ENCODE measurements around the gene PNPLA5. TPM values are rescaled to one million over a fixed set of nuclear protein-coding genes. Genes with fewer than 3 reads are reported as not detected.

Gene PNPLA5
- total and polyA plus RNA-seq, 2 of the 8 experiments (the other 6 are each of a cell fraction or from before 2014, with no cell fraction given): 3.9 to 6.8 TPM

- TF ChIP-seq CHD7 (IDR thresholded peaks at IDR 0.05; ENCODE audit: insufficient replicate concordance, low read length): no peak
- TF ChIP-seq CHD2 (IDR thresholded peaks at IDR 0.05; ENCODE audit: low read length): no peak
- no peak for TF ChIP-seq BCL11A (IDR thresholded peaks at IDR 0.05; ENCODE audit: low read depth in 2 of 2, low read length in 2 of 2)
- TF ChIP-seq MAX (IDR thresholded peaks at IDR 0.05): peak; percentile 91
- peak; percentile 76 for TF ChIP-seq E2F6 (IDR thresholded peaks at IDR 0.05)
- TF ChIP-seq SIN3A (conservative IDR thresholded peaks at IDR 0.05 in 1 of 2, IDR thresholded peaks at IDR 0.05 in 1 of 2; ENCODE audit: low read depth in 1 of 2, low read length in 2 of 2): no peak
- TF ChIP-seq SP1 (IDR thresholded peaks at IDR 0.05; ENCODE audit: low read depth, low read length): no peak
- no peak for TF ChIP-seq HDAC6 (IDR thresholded peaks at IDR 0.05; ENCODE audit: low read depth, low read length)
- peak; percentile 91 for TF ChIP-seq JUND (IDR thresholded peaks at IDR 0.05; ENCODE audit: low read length)
These were observed 29.5 kb downstream of the PNPLA5 start, which contains the start of gene SULT4A1 (continued) for GRCh38 chr22:43862074-43862881.
